OCI-LY3 (cell line): ENCODE measurements around the gene CACNA2D3.

Source experiments
- EZH2phosphoT487 ChIP-seq: fragments of 200-600 bp; shearing (Covaris generic); IDR thresholded peaks from 2 replicates; pipeline ENCODE4 v1.6.1; 2018; ENCODE audit warnings: antibody characterized with exemption, mixed run types, low read depth
- TF ChIP-seq, protein P1 (sequence below): fragments of 200-600, 300-600 bp; sonication (generic); IDR thresholded peaks from 2 replicates; pipeline ENCODE4 v1.5.1; 2014; ENCODE audit warnings: antibody characterized with exemption, low read length, low read depth

- no peak for TF ChIP-seq EZH2phosphoT487
- TF ChIP-seq, protein P1, sequence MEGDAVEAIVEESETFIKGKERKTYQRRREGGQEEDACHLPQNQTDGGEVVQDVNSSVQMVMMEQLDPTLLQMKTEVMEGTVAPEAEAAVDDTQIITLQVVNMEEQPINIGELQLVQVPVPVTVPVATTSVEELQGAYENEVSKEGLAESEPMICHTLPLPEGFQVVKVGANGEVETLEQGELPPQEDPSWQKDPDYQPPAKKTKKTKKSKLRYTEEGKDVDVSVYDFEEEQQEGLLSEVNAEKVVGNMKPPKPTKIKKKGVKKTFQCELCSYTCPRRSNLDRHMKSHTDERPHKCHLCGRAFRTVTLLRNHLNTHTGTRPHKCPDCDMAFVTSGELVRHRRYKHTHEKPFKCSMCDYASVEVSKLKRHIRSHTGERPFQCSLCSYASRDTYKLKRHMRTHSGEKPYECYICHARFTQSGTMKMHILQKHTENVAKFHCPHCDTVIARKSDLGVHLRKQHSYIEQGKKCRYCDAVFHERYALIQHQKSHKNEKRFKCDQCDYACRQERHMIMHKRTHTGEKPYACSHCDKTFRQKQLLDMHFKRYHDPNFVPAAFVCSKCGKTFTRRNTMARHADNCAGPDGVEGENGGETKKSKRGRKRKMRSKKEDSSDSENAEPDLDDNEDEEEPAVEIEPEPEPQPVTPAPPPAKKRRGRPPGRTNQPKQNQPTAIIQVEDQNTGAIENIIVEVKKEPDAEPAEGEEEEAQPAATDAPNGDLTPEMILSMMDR: no peak
Observed at GRCh38 chr3:54745843-54746242, 623.5 kb downstream of the CACNA2D3 start.
